Umbilical cord (tissue), 2 donors: ENCODE measurements around the gene NPAS2. TPM values are rescaled to one million over a fixed set of nuclear protein-coding genes. Genes with fewer than 3 reads are reported as not detected.

Experiments used
- DNase-seq: peaks from one replicate; pipeline ENCODE4 v3.0.0-alpha.2; 2015; ENCODE audit warnings: low spot score
- total RNA-seq: library from RNA; depleted of rRNA; stranded (reverse); fragments of >200 nt; gene quantifications from one replicate; pipeline ENCODE4 v1.2.3, GENCODE V29; 2014; ENCODE audit warnings: low replicate concordance; ENCODE audit not compliant: insufficient read depth

The NPAS2 gene
- total RNA-seq, 1 donor from 2014 or later = 124 TPM

- DNase-seq = no peak
These were observed 60.1 kb downstream of the NPAS2 start for GRCh38 chr2:100880036-100880435.

- no peak for DNase-seq
These were observed 60.8 kb downstream of the NPAS2 start for GRCh38 chr2:100880730-100881129.

- DNase-seq = no peak
These were observed 63.0 kb downstream of the NPAS2 start for GRCh38 chr2:100882645-100883613.

GRCh38 chr2:100884145-100884621 is 64.2 kb downstream of the NPAS2 start:
- peak; percentile 30 for DNase-seq

- no peak for DNase-seq
These were observed 66.1 kb downstream of the NPAS2 start for GRCh38 chr2:100886085-100886484.

GRCh38 chr2:100887039-100887578 is 67.2 kb downstream of the NPAS2 start:
- DNase-seq = no peak

- peak; percentile 85 for DNase-seq
These were observed 68.0 kb downstream of the NPAS2 start for GRCh38 chr2:100887713-100888495.

- peak; percentile 55 for DNase-seq
These were observed 68.7 kb downstream of the NPAS2 start for GRCh38 chr2:100888601-100889000.

GRCh38 chr2:100889286-100889685 is 69.3 kb downstream of the NPAS2 start:
- no peak for DNase-seq

- DNase-seq = no peak
These were observed 72.1 kb downstream of the NPAS2 start for GRCh38 chr2:100891906-100892642.

GRCh38 chr2:100893392-100894104 is 73.6 kb downstream of the NPAS2 start:
- no peak for DNase-seq

- no peak for DNase-seq
These were observed 74.3 kb downstream of the NPAS2 start for GRCh38 chr2:100894105-100894795.

GRCh38 chr2:100894796-100895156 is 74.8 kb downstream of the NPAS2 start:
- no peak for DNase-seq

- DNase-seq = no peak
These were observed 75.5 kb downstream of the NPAS2 start for GRCh38 chr2:100895402-100895801.

- no peak for DNase-seq
These were observed 76.2 kb downstream of the NPAS2 start for GRCh38 chr2:100895934-100896685.

- DNase-seq = no peak
These were observed 78.2 kb downstream of the NPAS2 start for GRCh38 chr2:100898035-100898665.

- DNase-seq = no peak
These were observed 80.3 kb downstream of the NPAS2 start for GRCh38 chr2:100900156-100900795.

- DNase-seq = peak; percentile 85
These were observed 83.0 kb downstream of the NPAS2 start for GRCh38 chr2:100902817-100903405.
